Stomach (tissue), 4 donors: Measurements from ENCODE around the gene ZMYND10.

ENCODE experiments used
- EP300 ChIP-seq: sonication (generic); formaldehyde crosslinking; IDR thresholded peaks from one replicate; pipeline ENCODE4 v1.6.1; 2017; ENCODE audit warnings: antibody characterized with exemption
- POLR2A ChIP-seq, 4 donors: fragments of 450-650 bp; IDR thresholded peaks; one replicate each; pipeline ENCODE4 v1.6.1; 2016; ENCODE audit warnings: antibody characterized with exemption in 4 of 4, control low read depth in 2 of 4, mild to moderate bottlenecking in 1 of 4, moderate library complexity in 1 of 4
- POLR2AphosphoS5 ChIP-seq, 3 donors: sonication (generic); formaldehyde crosslinking; IDR thresholded peaks; one replicate each; pipeline ENCODE4 v1.6.1; 2016; ENCODE audit warnings: antibody characterized with exemption in 3 of 3
- TF ChIP-seq, protein P1 (sequence below), 7 experiments: fragments of 450-650 bp in 4 of 7; fragments of 200-600 bp in 3 of 7; sonication (generic) in 3 of 7; IDR thresholded peaks; one replicate each; pipeline ENCODE4 v1.5.1; 2016 to 2019; ENCODE audit warnings: antibody characterized with exemption in 7 of 7, control low read depth in 2 of 7, mild to moderate bottlenecking in 1 of 7

DNA sequence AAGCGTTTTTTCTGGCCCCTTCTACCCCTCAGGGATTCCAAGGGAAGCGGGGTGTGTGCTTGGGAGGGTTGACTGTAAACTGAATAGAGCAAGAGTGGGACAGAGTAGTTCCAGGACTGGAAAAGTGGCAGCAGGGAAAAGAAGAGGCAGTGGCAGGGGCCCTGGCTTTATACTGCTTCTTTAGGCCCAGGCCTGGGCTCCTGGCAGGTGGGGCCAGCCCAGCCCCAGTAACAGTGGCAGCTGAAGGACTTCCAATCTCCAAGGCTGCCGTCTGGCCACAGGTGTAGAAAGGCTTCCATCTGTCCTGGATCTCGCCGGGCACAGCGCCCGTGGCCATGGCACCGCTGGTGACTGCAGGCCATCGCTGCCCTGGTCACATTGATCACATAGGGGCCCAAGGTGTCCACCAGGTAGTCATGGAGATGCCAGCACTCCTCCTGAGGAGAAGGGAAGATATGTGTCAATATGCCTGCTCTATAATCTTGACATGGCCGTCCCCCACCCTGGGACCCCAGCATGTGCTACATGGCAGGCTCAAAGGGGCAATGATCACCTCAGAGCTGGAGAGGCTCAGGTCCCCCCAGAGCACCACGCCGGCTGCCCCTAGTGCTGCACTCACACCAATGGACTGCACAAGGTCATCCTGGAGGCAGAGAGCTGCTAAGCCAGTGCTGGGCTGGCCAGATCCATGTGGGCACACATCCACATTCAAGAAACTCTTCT is 52.3 kb downstream of the ZMYND10 start:
- TF ChIP-seq POLR2AphosphoS5 (IDR thresholded peaks at IDR 0.05): no peak
- TF ChIP-seq, protein P1, sequence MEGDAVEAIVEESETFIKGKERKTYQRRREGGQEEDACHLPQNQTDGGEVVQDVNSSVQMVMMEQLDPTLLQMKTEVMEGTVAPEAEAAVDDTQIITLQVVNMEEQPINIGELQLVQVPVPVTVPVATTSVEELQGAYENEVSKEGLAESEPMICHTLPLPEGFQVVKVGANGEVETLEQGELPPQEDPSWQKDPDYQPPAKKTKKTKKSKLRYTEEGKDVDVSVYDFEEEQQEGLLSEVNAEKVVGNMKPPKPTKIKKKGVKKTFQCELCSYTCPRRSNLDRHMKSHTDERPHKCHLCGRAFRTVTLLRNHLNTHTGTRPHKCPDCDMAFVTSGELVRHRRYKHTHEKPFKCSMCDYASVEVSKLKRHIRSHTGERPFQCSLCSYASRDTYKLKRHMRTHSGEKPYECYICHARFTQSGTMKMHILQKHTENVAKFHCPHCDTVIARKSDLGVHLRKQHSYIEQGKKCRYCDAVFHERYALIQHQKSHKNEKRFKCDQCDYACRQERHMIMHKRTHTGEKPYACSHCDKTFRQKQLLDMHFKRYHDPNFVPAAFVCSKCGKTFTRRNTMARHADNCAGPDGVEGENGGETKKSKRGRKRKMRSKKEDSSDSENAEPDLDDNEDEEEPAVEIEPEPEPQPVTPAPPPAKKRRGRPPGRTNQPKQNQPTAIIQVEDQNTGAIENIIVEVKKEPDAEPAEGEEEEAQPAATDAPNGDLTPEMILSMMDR (IDR thresholded peaks at IDR 0.05): no peak
- no peak for TF ChIP-seq POLR2A (IDR thresholded peaks at IDR 0.05)
- no peak for TF ChIP-seq EP300
